T-helper 22 cell (primary cell): Measurements from ENCODE around the gene WNT9A.

Source experiments
- DNase-seq: peaks from one replicate; pipeline ENCODE4 v3.0.0-alpha.2; 2020; ENCODE audit warnings: low read depth

Gene WNT9A

GRCh38 chr1:227924168-227924832 is 23.4 kb downstream of the WNT9A start:
- DNase-seq: no peak

- DNase-seq: no peak
Observed at GRCh38 chr1:227923353-227924167, 24.2 kb downstream of the WNT9A start.

GRCh38 chr1:227922501-227923352 is 25.0 kb downstream of the WNT9A start:
- DNase-seq: no peak

- DNase-seq: no peak
Observed at GRCh38 chr1:227921461-227922185, 26.1 kb downstream of the WNT9A start.

GRCh38 chr1:227920896-227921295 is 26.8 kb downstream of the WNT9A start:
- DNase-seq: no peak

GRCh38 chr1:227920426-227920825 is 27.3 kb downstream of the WNT9A start:
- DNase-seq: no peak

GRCh38 chr1:227919906-227920305 is 27.8 kb downstream of the WNT9A start:
- DNase-seq: no peak

- no peak for DNase-seq
Observed at GRCh38 chr1:227918736-227919135, 29.0 kb downstream of the WNT9A start.

GRCh38 chr1:227918083-227918700 is 29.5 kb downstream of the WNT9A start:
- no peak for DNase-seq

GRCh38 chr1:227917081-227917950 is 30.4 kb downstream of the WNT9A start:
- DNase-seq: no peak

GRCh38 chr1:227916655-227917054 is 31.1 kb downstream of the WNT9A start:
- DNase-seq: no peak

- no peak for DNase-seq
Observed at GRCh38 chr1:227915564-227916553, 31.9 kb downstream of the WNT9A start.

GRCh38 chr1:227914801-227915563 is 32.8 kb downstream of the WNT9A start:
- no peak for DNase-seq

- DNase-seq: no peak
Observed at GRCh38 chr1:227913764-227914721, 33.7 kb downstream of the WNT9A start.

- DNase-seq: no peak
Observed at GRCh38 chr1:227913396-227913763, 34.4 kb downstream of the WNT9A start.

GRCh38 chr1:227912866-227913265 is 34.9 kb downstream of the WNT9A start:
- DNase-seq: no peak

- DNase-seq: no peak
Observed at GRCh38 chr1:227911376-227911775, 36.4 kb downstream of the WNT9A start.
